Endothelial cell of umbilical vein (primary cell): ENCODE measurements around the gene HTRA3. TPM values are rescaled to one million over a fixed set of nuclear protein-coding genes. Genes with fewer than 3 reads are reported as not detected.

ENCODE experiments used
- BruUV-seq: library from RNA; stranded (reverse); fragments of 400-500 nt; replicated peaks from 2 replicates; lab custom pipeline; 2021; lab: Mats Ljungman, UMichigan
- CTCF ChIA-PET: fragments of 300-600, 350-600 bp; sonication (Branson Sonifier 250); formaldehyde crosslinking; loops from one replicate; lab custom pipeline; 2021; ENCODE audit warnings: antibody characterized with exemption, inconsistent platforms; lab: Charles Lee
- POLR2A ChIA-PET: fragments of 300-600, 350-600 bp; sonication (Branson Sonifier 250); formaldehyde crosslinking; loops from one replicate; lab custom pipeline; 2021; ENCODE audit warnings: antibody characterized with exemption, inconsistent platforms; lab: Charles Lee
- DNase-seq: peaks from one replicate; pipeline ENCODE4 v3.0.0-alpha.2; 2011; ENCODE audit warnings: low read depth, low spot score
- FAIRE-seq: peaks from 2 replicates; lab custom pipeline; 2011; peaks lifted over from hg19 to GRCh38; lab: Jason Lieb, UNC
- H2AFZ ChIP-seq: 2 replicates; pipeline ENCODE4 v1.6.0; 2012; ENCODE audit warnings: low read depth, low read length, control low read depth, inconsistent platforms
- H3K27ac ChIP-seq: 2 replicates; pipeline ENCODE4 v1.5.1; 2011; ENCODE audit warnings: low read depth, mild to moderate bottlenecking, control low read depth, low read length, moderate library complexity; ENCODE audit not compliant: insufficient read depth
- H3K27me3 ChIP-seq, 2 experiments: 2 replicates each; pipeline versions ENCODE4 v1.6.0 to v1.6.1; 2011; ENCODE audit warnings: low read length in 2 of 2, mixed read lengths in 1 of 2; ENCODE audit not compliant: control insufficient read depth in 2 of 2, insufficient read depth in 2 of 2
- H3K36me3 ChIP-seq, 2 experiments: 2 replicates in 1 of 2; 3 replicates in 1 of 2; pipeline ENCODE4 v1.5.1; 2011; ENCODE audit warnings: low read length in 2 of 2, mild to moderate bottlenecking in 1 of 2, moderate library complexity in 1 of 2; ENCODE audit not compliant: control insufficient read depth in 2 of 2, insufficient read depth in 2 of 2; ENCODE audit errors: extremely low read depth in 1 of 2
- H3K4me1 ChIP-seq: 3 replicates; pipeline ENCODE4 v1.5.1; 2011; ENCODE audit warnings: mild to moderate bottlenecking, low read length; ENCODE audit not compliant: control insufficient read depth, insufficient read depth; ENCODE audit errors: extremely low read depth
- H3K4me2 ChIP-seq: 2 replicates; pipeline ENCODE4 v1.6.1; 2011; ENCODE audit warnings: low read length, control low read depth, mixed read lengths; ENCODE audit not compliant: insufficient read depth
- H3K4me3 ChIP-seq, 3 experiments: fragments of 200-600 bp in 1 of 3; sonication (generic), shearing (Covaris generic) in 1 of 3; replicated peaks in 1 of 3; 2 replicates each; pipeline ENCODE4 v1.5.1; 2011 to 2016; ENCODE audit warnings: control low read depth in 3 of 3, low read length in 3 of 3, mild to moderate bottlenecking in 2 of 3, inconsistent platforms in 1 of 3, low read depth in 1 of 3, moderate library complexity in 1 of 3; ENCODE audit not compliant: insufficient read depth in 1 of 3
- H3K79me2 ChIP-seq: 2 replicates; pipeline ENCODE4 v1.6.0; 2012; ENCODE audit warnings: low read length, inconsistent platforms; ENCODE audit not compliant: control insufficient read depth, insufficient read depth
- H3K9ac ChIP-seq: replicated peaks from 2 replicates; pipeline ENCODE3; 2011; ENCODE audit warnings: low read length, control low read depth; ENCODE audit not compliant: insufficient read depth; ENCODE audit errors: extremely low read depth
- H3K9me1 ChIP-seq: replicated peaks from 3 replicates; pipeline ENCODE4 v1.6.0; 2011; ENCODE audit warnings: mild to moderate bottlenecking, low read length; ENCODE audit not compliant: control insufficient read depth, insufficient read depth; ENCODE audit errors: extremely low read depth
- H3K9me3 ChIP-seq: replicated peaks from 2 replicates; pipeline ENCODE4 v1.5.1; 2012; ENCODE audit warnings: low read length, inconsistent platforms; ENCODE audit not compliant: control insufficient read depth, insufficient read depth
- H4K20me1 ChIP-seq: replicated peaks from 2 replicates; pipeline ENCODE3; 2011; ENCODE audit warnings: mild to moderate bottlenecking, low read length; ENCODE audit not compliant: control insufficient read depth, insufficient read depth; ENCODE audit errors: extremely low read depth
- EZH2 ChIP-seq: IDR thresholded peaks from 2 replicates; pipeline ENCODE4 v1.6.1; 2012; ENCODE audit warnings: borderline replicate concordance, low read depth, mild to moderate bottlenecking, moderate library complexity, low read length, inconsistent platforms; ENCODE audit not compliant: severe bottlenecking
- FOS ChIP-seq: IDR thresholded peaks from 2 replicates; pipeline ENCODE4 v1.6.1; 2011; ENCODE audit warnings: mild to moderate bottlenecking, low read length, moderate library complexity, borderline replicate concordance; ENCODE audit not compliant: insufficient read depth
- GATA2 ChIP-seq: IDR thresholded peaks from 2 replicates; pipeline ENCODE4 v1.7.0; 2011; ENCODE audit warnings: low read depth, mild to moderate bottlenecking, moderate library complexity, mixed read lengths, low read length; ENCODE audit not compliant: insufficient read length, insufficient read depth
- JUN ChIP-seq: IDR thresholded peaks from 2 replicates; pipeline ENCODE4 v1.6.1; 2011; ENCODE audit warnings: borderline replicate concordance, low read depth; ENCODE audit not compliant: insufficient read length, insufficient read depth
- MAX ChIP-seq: IDR thresholded peaks from 2 replicates; pipeline ENCODE4 v1.6.1; 2011; ENCODE audit not compliant: insufficient read depth, insufficient read length
- MYC ChIP-seq: IDR thresholded peaks from one replicate; pipeline ENCODE4 v1.6.1; 2011; ENCODE audit warnings: mild to moderate bottlenecking, low read depth, low read length
- POLR2A ChIP-seq: IDR thresholded peaks from 2 replicates; pipeline ENCODE4 v1.6.1; 2012; ENCODE audit warnings: low read depth, mild to moderate bottlenecking, control low read depth, low read length
- POLR2AphosphoS5 ChIP-seq: IDR thresholded peaks from 2 replicates; pipeline ENCODE4 v1.6.1; 2012; ENCODE audit warnings: low read depth, mild to moderate bottlenecking, control low read depth, low read length, moderate library complexity; ENCODE audit not compliant: insufficient read depth
- dilution Hi-C: fragments of 300-500 bp; cut with MboI; formaldehyde crosslinking; loops from one replicate; pipeline ENCODE4 v1.15.0; 2019; ENCODE audit warnings: low sequenced_read_pairs; ENCODE audit not compliant: extremely low pct_ligation_motif_present
- intact Hi-C: fragments of 100-400 bp; cut with micrococcal nuclease; formaldehyde crosslinking; loops from one replicate; pipeline ENCODE4 v1.10.0; 2022
- polyA plus RNA-seq, 4 experiments: library from polyadenylated mRNA; depleted of rRNA in 3 of 4; stranded (reverse) in 3 of 4; unstranded in 1 of 4; fragments of >200 nt; gene quantifications; 2 replicates each; pipeline versions ENCODE4 v1.2.1 to v1.2.3, GENCODE V29; 2011 to 2012; ENCODE audit warnings: missing spikeins in 1 of 4
- total RNA-seq: library from RNA; stranded (reverse); gene quantifications from 2 replicates; pipeline ENCODE4 v1.2.3, GENCODE V29; 2021
- TF ChIP-seq, protein P1 (sequence below), 2 donors: IDR thresholded peaks; 1 replicate in 1 of 2; 2 replicates in 1 of 2; pipeline ENCODE4 v1.5.1; 2011; ENCODE audit warnings: low read length in 2 of 2, mild to moderate bottlenecking in 2 of 2, moderate library complexity in 2 of 2, control low read depth in 1 of 2, inconsistent platforms in 1 of 2, low read depth in 1 of 2; ENCODE audit not compliant: insufficient read depth in 1 of 2; ENCODE audit errors: extremely low read depth in 1 of 2

Gene HTRA3
- total and polyA plus RNA-seq, 2 donors (not counting 3 experiments of a cell fraction or from before 2014, with no cell fraction given) = 9.0 to 12.0 TPM

GRCh38 chr4:8296491-8296890 lies 26.9 kb downstream of the HTRA3 start:
- TF ChIP-seq POLR2AphosphoS5 (no peak), EZH2 (no peak), GATA2 (no peak), POLR2A (no peak), MYC (no peak), JUN (no peak), FOS (no peak), MAX (no peak)
- TF ChIP-seq, protein P1, sequence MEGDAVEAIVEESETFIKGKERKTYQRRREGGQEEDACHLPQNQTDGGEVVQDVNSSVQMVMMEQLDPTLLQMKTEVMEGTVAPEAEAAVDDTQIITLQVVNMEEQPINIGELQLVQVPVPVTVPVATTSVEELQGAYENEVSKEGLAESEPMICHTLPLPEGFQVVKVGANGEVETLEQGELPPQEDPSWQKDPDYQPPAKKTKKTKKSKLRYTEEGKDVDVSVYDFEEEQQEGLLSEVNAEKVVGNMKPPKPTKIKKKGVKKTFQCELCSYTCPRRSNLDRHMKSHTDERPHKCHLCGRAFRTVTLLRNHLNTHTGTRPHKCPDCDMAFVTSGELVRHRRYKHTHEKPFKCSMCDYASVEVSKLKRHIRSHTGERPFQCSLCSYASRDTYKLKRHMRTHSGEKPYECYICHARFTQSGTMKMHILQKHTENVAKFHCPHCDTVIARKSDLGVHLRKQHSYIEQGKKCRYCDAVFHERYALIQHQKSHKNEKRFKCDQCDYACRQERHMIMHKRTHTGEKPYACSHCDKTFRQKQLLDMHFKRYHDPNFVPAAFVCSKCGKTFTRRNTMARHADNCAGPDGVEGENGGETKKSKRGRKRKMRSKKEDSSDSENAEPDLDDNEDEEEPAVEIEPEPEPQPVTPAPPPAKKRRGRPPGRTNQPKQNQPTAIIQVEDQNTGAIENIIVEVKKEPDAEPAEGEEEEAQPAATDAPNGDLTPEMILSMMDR (IDR thresholded peaks at IDR 0.05; ENCODE audit: extremely low read depth in 1 of 2, insufficient read depth in 1 of 2, low read depth in 1 of 2, low read length in 2 of 2) = no peak
- ChIA-PET CTCF (interaction anchor here (1.8 kb wide), 1 partner anchor 29 kb away, joined by 5 read pairs; no protein-coding TSS in a partner anchor), POLR2A (no interaction called here)
- intact Hi-C loops (no loop called here), dilution Hi-C loops (no loop called here)
- Histone ChIP-seq H2AFZ (no peak overlapping the region), H3K4me3 (no peak overlapping the region), H3K27me3 (peaks cover 0 to 8% of the 10 kb centered on the region in 2 experiments), H3K9me3 (no peaks in the 10 kb centered on the region), H3K9me1 (no peaks in the 10 kb centered on the region), H4K20me1 (no peaks in the 10 kb centered on the region), H3K27ac (no peak overlapping the region), H3K4me1 (no peaks in the 10 kb centered on the region), H3K4me2 (no peak overlapping the region), H3K79me2 (no peaks in the 10 kb centered on the region), H3K36me3 (no peaks in the 10 kb centered on the region), H3K9ac (no peak overlapping the region)
- FAIRE-seq (no peak), DNase-seq (no peak)
- no TSS peak for BruUV-seq
